GM10266 (cell line): ENCODE results near the gene IL27RA.

Experiments
- DNase-seq: peaks from one replicate; pipeline ENCODE4 v3.0.0; 2012; ENCODE audit errors: extremely low spot score
- CTCF ChIP-seq: IDR thresholded peaks from 2 replicates; pipeline ENCODE4 v1.5.1; 2012; ENCODE audit warnings: mild to moderate bottlenecking, low read depth; ENCODE audit not compliant: control insufficient read depth, insufficient read depth; ENCODE audit errors: missing control alignments

The IL27RA gene

GRCh38 chr19:14088634-14089411, 57.3 kb downstream of the IL27RA start:
- no peak for TF ChIP-seq CTCF
- DNase-seq = no peak

GRCh38 chr19:14089412-14089661, 57.8 kb downstream of the IL27RA start:
- DNase-seq = no peak
- no peak for TF ChIP-seq CTCF

GRCh38 chr19:14089662-14090508, 58.3 kb downstream of the IL27RA start:
- peak; percentile 29 for TF ChIP-seq CTCF
- no peak for DNase-seq

GRCh38 chr19:14090509-14091080, 59.0 kb downstream of the IL27RA start, which contains the start of gene SAMD1:
Gene SAMD1, minus strand, starts transcription at chr19:14090751.
- no peak for TF ChIP-seq CTCF
- peak; percentile 96 for DNase-seq

GRCh38 chr19:14091081-14091812, 59.7 kb downstream of the IL27RA start:
- DNase-seq = peak; percentile 97
- TF ChIP-seq CTCF = peak; percentile 33

- TF ChIP-seq CTCF = no peak
- peak; percentile 83 for DNase-seq
Measured at GRCh38 chr19:14091813-14092462, 60.4 kb downstream of the IL27RA start.
